GM19372 (cell line): Measurements from ENCODE around the gene SNAPC4.
A peak's percentile ranks its signal among the peaks of the same experiment; 100 is the strongest.

ENCODE experiments used
- ATAC-seq: cut with Tn5 transposase; IDR thresholded peaks from one replicate; pipeline ENCODE4 v1.9.1; 2021; ENCODE audit warnings: mild to moderate bottlenecking, low read depth, moderate library complexity; ENCODE audit not compliant: unreplicated experiment

The SNAPC4 gene

DNA sequence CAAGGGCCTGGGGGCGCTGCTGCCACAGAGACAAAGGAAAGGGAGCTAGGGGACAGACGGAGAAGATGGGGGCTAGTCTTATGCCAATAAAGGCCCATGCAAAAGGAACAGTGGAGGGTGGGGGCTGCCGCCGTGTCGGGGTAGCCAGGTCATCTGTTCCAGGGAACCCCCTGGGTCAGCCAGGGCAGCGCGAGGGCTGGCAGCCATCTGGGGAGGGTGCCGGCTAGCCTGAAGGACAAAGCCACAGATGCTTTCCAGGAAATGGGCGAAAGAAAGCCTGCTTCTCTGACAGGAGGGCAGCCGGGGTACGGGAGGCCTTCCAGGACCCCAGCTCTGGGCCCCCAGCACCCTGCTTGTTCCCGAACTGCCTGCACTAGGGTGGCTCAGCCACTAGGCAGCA is 24.9 kb downstream of the SNAPC4 start:
- ATAC-seq, result no peak

DNA sequence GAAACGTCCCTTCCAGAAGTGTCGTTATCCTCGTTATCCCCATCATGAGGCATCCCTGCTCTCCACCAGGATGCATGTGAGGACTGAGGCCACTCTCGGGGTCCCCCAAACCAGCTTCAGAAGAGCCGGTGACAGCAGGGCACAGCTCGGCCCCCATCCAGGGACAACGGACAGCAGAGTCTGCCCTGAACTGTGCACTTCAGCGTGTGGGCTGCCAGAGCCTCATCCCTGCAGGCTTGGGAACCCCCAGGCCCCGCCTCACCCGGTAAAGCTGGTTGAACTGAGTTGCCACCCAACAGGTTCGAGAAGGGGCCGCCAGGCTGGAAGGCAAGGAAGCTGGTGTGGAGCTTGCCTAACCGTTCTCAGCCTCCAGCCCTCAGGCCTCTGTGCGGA is 25.8 kb downstream of the SNAPC4 start:
- no peak for ATAC-seq

DNA sequence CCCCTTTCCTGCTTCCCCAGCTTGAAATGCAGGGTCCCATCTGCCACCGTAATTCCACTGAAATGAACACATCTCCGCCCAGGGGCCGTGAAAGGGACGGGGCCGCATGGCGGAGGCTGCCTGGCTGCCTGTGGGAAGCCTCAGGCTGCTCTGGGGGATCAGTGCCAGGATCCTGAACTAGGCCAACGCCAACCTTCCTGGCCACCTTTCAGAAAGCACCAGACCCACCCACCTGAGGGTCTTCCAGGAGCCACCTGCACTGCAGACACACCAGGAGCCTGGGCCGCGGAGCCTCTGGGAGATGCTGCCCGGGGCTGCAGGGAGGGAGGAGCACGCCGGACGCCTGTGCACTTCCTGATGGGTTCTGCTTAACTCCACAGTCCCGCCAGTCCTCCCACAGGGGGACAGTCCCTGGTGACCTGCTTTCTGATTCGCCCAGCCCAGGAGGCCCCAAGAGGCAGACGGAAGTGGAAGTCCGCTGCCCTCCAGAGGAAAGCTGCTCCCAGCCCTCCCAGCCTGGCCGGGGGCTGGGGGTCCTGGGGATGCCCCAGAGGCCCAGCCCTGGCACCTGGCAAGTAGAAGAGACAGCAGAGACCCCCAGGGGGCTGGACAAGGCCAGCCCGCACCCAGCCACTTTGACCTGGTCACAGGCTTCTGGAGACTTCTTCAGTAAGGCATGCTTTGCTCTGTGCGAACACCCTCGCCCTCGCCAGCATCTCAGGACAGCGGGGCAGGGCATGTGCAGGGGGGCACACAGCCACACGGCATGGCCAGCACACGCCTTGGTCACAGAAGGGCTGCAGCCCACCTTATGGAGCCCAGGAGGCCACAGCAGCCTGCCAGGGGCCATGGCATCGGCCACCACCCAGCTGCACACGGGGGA is 26.4 kb downstream of the SNAPC4 start, which contains the start of gene CARD9:
CARD9 (minus strand) TSS at position 370 of the 883 bp plus-strand sequence. CDS start 1,591 bp downstream, outside the sequence.
- ATAC-seq, result no peak

DNA sequence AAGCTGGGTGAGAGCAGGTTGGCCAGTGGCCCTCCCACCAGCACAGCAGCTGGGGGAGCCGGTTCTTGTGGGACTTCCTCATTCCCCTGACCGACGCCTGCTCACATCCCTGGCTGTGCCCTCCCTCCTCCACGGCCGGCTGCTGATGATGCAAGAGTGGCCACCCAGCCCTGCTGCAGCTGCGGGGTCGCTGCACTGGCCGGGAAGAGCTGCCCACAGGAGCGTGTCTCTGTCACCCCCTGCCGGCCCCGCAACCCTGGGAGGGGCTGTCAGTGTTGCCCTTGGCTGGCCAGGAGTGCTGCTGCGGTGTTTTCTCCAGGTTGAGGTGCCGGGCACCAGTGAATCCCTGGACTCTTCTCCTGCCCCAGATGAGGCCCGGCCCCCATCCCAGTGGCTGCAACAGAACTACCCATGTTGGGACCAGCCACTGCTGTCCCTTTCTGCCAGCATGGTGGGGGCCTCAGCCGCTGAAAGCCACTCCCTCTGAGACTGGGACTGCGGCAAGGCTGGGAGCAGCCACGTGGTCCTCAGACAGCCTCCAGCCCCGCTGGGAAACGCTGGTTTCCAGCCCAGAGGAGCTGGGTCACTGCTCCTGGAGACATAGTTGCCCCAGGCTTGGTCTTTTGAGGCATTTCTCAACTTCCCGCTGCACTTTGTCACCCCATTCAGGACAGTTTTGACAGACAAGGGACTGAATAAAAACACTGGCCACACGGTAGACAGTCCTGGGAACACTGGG is 27.2 kb downstream of the SNAPC4 start:
- no peak for ATAC-seq

DNA sequence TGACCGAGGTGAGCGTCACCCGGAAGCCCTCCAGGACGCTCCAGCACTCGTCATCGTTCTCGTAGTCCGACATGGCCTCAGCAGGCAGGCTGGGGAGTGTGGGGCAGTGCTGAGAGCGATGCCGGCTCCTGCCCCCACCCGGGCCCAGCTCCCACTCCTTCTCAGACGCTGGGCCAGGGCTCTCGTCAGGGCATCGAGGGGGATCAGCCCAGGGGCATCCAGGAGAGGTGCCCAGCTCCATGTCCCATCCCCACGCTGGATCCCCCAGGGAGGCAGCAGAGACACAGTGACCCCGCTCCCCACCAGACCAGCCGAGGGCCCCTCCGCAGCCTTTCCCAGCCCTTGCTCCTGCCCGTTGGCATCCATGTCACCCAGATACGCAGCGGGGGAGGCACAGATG is 28.0 kb downstream of the SNAPC4 start:
- no peak for ATAC-seq

DNA sequence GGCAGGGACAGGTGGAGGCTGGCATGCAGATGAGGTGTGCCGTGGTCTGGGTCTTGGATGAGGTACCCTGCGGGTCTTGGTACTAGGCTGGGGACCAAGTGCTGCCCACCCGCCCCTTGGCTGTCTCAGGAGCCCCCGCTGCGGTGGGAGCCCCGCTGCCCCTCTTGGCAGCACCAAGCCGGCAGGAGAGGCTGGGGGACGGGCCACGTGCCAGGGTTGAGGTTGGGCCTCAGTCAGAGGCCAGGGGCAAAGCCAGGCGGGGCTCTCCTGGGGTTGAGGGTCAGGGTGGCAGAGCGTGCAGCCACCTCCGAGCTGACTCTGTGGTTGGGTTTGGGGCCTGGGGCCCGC is 28.5 kb downstream of the SNAPC4 start:
- ATAC-seq, result no peak

DNA sequence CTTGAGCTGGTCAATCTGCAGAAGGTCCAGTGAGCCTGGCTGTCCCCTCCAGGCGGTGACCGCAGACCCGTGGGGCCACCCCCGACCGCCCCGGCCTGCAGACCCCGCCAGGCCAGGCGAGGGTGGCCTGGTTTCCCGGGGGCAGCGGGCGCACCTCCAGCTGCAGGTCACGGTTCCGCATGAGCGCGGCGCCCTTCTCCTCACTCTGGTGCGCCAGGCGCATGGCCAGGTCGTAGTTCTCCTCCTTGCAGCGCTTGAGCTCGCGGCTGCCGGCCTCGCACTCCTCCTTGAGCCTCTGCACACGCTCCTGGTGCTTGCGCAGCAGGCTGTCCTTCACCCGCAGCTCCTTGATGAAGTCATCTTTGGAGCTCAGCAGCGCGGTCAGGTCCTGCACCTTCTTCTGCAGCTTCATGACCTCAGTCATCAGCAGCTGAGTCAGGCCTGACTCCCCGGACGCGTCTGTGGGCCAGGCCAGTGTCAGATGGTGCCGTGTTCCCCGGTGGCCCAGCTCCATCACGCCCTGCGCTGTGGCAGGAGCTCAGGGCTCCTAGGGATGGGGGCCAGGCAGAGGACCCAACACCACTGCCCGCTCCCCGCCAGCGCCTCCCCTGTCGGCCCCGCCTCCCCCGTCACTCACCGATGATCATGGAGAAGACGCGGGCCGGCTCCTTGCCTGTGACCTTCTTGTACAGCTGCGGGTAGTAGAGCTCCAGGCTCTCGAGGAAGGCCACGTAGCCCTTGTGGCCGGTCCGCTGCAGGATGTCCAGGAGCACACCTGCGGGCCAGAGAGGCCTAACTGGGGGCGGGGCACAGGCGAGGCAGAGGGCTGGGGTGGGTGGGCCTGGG is 29.1 kb downstream of the SNAPC4 start:
- ATAC-seq, result no peak

DNA sequence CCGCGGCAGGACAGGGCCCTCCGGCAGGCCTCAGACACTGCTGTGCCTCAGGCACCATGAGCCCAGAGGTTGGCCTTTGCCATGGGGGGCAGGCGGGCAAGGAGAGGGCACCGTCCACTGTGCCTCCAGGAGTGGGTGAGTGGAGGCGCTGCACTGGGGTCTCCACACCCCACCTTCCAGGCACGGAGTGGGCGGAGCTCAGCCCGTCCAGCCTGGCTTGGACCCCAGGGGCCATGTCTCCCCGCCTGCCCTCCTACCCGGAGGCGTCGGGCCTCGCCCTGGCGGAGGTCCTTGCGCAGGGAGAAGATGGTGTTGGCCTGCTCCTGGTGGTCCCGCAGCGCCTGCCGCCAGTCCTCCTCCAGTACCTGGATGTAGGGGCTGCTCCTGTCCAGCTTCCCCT is 29.9 kb downstream of the SNAPC4 start:
- no peak for ATAC-seq

DNA sequence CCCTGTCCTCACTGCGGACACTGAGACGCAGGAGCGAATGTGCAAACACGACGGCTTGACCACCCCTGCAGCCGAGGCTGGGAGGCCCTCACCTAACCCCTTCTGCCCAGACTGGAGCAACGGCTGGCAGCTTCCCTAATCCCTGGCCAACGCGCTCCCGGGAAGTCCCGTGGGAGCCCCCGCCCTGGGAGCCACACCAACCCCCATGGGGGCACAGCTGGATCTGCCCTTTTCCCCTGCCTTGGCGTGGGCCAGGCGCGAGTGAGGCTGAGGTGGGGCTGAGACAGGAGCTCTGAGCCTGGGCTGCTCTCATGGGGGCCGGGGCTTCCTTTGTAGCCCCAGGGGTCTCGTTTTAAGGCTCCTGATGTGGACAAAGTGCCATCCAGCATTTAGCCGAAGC is 31.8 kb downstream of the SNAPC4 start:
- no peak for ATAC-seq

DNA sequence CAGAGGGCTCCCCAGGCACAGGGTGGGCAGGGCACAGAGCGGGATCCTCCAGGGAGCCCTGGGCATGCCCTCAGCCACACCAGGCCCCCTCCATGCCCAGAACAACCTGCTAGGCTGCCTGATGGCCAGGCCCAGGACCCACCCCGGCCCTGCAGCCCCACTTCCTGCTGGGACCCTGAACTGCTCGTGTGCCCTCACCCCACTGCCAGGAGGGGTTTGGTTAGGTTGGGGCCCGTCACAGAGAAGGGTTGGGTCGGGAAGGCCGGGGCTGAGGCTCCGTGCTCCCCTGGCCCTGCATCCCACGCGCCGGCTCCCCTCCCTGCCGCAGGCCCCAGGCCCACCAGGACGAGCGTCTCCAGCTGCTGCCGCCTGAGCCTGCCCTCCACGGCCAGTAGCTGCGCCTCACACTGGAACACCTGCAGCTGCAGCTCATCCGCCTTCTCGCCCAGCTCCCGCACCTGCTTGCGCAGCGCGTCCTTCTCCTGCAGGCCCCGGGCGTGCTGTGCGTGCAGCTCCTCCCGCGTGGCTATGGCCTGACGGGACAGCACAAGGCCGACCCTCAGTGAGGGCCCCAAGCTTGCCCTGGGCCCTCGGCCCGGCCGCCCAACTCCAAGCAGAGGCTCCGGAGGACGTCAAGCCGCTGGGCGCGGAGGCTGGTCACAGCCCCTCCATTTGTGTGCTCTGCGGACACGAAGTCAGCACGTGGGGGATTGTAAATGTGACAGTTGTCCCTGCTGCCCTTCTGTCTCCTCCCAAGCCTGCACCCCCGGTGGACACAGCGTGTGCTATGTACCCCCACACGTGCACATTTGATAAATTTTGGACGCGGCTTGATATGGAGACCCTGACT is 32.4 kb downstream of the SNAPC4 start:
- ATAC-seq, result no peak

DNA sequence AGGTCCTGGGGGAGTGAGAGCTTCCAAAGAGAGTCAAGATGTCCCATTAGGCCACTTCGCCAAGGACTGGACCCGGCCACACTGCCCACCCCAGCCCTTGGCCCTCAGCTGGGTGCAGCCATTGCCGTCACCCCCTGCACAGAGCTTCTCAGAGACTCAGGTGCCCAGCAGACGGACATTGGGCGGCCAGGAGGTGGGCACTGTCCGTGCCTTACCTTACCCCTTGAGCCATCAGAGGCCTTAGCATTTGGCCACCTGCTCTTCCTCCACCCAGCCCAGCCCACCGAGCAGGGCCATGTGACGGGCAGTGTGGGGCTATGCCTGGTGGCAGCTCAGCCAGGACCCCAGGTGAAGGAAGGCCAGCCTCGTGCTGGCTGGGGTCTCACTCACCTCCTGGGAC is 33.1 kb downstream of the SNAPC4 start:
- ATAC-seq, result no peak

DNA sequence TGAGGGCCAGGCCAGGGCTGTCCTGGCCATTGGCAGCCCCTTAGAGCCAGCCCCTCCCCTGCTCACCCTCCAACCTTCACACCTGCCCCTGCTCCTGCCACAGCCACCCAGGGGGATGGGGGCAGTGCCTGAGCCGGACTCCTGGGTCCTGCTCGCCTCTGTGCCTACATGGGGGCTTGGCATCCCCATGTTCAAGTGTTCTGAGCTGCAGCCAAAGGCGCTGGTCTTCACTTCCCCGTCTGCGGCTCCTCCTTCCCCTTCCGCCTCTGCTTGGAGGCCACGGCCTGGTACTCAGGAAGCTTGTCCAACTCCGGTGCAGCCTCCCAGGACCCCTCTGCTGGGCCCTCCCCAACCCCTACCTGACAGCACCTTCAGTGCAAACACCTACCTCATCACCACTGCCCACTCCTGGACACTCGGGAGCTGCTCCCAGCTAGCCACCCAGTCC is 34.2 kb downstream of the SNAPC4 start:
- ATAC-seq, result no peak

DNA sequence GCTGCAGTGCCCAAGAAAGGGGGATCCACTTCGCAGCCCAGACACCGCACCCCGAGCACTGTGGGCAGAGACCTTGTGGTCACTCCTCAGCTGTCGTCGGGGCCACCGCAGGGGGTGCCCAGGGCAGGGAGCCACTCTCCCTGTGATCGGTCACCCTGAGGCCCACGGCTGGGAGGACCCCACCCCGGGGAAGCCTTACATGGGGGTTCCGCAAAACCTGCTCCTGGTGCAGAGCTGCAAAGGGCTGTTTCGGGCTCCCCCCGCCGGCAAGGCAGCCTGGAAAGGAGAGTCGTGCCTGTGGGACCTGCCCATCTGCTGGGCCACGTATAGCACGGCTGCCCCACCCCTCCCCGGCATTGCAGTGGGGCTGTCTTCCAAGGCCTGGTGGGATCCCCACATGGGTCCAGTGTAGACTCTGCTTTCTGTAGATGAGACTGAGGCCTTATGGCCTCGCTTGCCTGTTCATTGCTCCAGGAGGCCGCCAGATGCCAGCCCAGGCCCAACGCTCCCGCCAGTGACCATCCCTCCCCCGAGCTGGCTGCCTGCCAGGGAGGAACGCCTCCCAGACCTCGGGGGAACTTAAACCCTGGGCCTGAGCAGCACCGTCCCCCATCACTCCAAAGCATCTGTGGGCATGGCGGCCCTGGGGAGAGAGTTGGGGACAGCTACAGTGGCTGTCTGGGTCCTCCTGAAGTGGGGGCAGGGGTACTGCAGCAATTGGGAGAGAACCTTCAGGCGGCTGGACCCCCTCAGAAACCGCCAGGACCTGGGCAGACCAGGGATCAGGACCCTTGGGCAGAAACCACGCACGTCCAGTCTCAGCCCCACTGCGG is 34.8 kb downstream of the SNAPC4 start:
- ATAC-seq, result no peak

DNA sequence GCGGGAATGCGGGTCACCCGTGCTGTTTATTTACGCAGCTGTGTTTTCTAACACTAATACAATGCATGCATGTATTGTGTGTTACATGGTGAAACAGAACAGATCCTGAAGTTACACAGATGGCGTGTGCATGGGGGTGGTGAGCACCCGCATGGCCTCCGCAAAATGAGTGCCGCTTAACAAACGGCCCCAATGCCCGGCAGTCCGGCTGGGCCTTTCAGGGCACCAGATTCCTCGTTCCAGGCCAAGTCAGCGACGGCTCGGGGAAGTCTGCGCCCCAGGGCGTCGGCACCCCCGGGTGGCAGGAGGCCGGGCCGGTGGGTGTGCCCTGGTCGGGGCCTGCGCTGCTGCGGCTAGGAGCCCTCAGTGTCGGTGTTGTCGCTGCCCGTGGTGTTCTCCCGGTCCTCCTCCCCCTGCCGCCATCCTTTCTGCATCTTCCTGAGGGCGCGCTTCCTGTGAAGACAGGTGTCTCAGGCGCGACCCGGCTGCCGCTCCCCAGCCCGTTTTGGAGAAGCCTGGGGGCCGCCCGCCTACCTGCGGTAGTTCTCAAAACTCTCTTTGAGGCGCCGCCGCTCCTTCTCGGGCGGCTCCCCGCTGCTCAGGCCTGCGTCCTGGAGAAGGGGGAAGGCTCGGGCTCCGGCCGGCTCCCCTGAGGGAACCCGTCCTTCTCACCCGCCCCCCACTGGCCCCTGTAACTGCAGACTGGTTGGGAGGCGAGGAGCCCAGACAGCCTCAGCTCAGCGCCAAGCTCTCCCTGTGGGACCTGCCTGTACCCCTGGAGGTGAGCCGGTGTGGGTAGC is 35.8 kb downstream of the SNAPC4 start:
- peak; percentile 5 for ATAC-seq

DNA sequence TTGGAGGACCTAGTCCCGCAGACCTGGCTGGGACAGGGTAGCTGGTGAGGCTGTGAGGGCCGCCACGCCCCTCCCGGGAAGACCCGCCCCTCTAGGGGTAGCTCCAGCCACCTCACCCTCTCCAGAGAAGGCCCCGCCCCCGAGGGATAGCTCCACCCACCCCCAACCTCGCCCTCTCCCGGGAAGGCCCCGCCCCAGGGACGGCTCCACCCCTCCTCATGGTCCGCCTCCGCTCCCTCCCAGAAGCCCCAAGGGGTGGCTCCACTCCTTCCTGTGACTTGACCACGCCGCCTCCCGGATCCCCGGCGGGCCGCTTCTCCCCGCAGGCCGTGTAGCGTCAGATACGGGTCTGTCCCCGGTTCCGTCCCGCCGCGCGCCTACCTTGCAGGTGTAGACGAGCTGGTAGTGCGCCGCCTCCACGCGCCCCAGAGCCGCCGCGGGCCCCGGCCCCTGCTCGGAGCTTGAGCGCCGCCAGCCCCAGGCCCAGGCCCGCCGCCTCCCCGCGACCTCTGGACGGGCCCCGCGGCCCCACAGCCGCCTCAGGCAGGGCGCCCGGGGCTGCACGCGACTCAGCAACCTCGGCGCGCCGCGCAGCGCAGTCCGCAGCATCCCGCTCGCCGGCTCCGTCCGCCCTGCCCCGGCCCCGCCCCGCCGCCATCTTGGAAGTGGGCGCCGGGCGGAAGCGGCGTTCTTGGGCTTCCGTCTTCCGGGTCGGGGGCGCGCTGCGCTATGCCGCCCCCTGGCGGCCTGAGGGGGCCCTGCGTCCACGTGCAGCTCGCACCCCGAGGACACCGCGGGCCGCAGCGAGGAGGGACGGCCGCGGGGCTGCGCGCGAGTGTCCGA is 36.6 kb downstream of the SNAPC4 start, which contains the start of gene DNLZ:
DNLZ (minus strand) TSS at position 639 of the 843 bp plus-strand sequence; CDS start at position 609, 30 bp downstream.
- peak; percentile 77 for ATAC-seq

DNA sequence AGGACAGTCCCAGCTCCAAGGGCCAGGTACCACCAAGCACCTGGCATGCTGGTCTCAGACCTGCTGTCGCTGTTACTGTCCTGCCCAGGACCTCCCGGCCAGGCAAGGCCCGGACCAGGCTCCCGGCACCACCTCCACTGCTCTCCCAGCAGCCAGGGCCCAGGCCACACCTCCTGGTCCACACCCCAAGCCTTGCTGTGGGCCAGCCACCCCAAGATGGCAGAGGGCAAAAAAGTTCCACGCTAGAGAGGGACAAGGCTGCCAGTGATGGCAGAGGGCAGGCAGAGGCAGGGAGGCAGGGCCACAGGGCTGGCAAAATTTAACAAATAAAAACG is 37.6 kb downstream of the SNAPC4 start:
- no peak for ATAC-seq

DNA sequence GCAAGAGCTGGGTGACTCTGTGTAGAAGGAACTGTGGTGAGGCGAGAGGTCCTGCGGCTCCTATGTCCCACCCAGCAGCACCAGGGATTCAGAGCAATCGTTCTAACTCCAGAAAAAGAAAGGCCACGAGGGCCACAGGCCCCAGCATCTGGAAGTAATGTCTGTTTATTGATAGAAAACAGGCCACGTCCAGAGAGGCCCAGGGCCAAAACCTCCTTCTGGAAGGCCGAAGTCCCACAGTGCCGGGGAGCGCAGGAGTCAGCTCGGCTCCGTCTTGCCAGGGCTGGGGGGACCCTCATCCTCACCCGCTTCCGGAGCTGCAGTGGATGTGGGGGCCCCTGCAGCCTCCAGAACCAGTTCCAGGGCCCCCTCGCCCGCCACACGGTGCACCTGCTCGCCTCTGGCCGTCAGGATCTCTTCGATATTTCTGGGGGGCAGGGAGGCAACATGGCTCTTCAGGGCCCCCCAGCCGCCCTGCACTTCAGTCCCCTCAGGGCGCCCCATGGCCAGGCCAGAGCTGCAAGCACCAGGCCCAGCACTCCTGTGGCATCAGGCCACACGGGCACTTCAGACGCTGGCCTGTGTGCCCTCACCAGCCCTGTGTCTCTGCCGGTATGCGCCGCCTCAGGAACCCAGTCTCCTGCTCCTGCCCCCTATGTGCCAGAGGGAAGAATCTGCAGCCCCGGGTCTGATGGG is 38.1 kb downstream of the SNAPC4 start:
- no peak for ATAC-seq
